ENCODE data around the gene VOPP1. TPM values are rescaled to one million over a fixed set of nuclear protein-coding genes. Genes with fewer than 3 reads are reported as not detected.

VOPP1 gene
- total RNA-seq, 6 experiments from 2014 or later: 103 to 135 (median 122) TPM

GRCh38 chr7:55536619-55537457 lies 35.5 kb downstream of the VOPP1 start:
- H3K36me3 Mint-ChIP-seq (ENCODE audit: low read depth): peaks cover 10% of the 10 kb centered on the region
- no peak overlapping the region for H3K4me3 Mint-ChIP-seq
- no peaks in the 10 kb centered on the region for H3K9me3 Mint-ChIP-seq
- H3K27ac Mint-ChIP-seq: no peak overlapping the region
- 0 out of 2 replicates have a peak, but pooled peaks have one; percentile 15 for TF ChIP-seq CTCF (IDR thresholded peaks at IDR 0.05)
- peaks cover 94% of the 10 kb centered on the region for H3K4me1 Mint-ChIP-seq (ENCODE audit: low read depth)
- DNase-seq: no peak
- H3K27me3 Mint-ChIP-seq (ENCODE audit: insufficient read depth): no peaks in the 10 kb centered on the region

GRCh38 chr7:55535617-55536016 lies 36.7 kb downstream of the VOPP1 start:
- H3K4me3 Mint-ChIP-seq: no peak overlapping the region
- H3K27ac Mint-ChIP-seq: no peak overlapping the region
- no peak for DNase-seq
- no peaks in the 10 kb centered on the region for H3K9me3 Mint-ChIP-seq
- H3K36me3 Mint-ChIP-seq (ENCODE audit: low read depth): peaks cover 13% of the 10 kb centered on the region
- no peaks in the 10 kb centered on the region for H3K27me3 Mint-ChIP-seq (ENCODE audit: insufficient read depth)
- TF ChIP-seq CTCF (IDR thresholded peaks at IDR 0.05): no peak
- H3K4me1 Mint-ChIP-seq (ENCODE audit: low read depth): peaks cover 92% of the 10 kb centered on the region

GRCh38 chr7:55534916-55535590 lies 37.2 kb downstream of the VOPP1 start:
- Mint-ChIP-seq H3K4me1 (ENCODE audit: low read depth) (peaks cover 93% of the 10 kb centered on the region), H3K36me3 (ENCODE audit: low read depth) (peaks cover 9% of the 10 kb centered on the region), H3K27me3 (ENCODE audit: insufficient read depth) (no peaks in the 10 kb centered on the region), H3K4me3 (no peak overlapping the region), H3K9me3 (no peaks in the 10 kb centered on the region), H3K27ac (peak overlapping the region; percentile 50)
- TF ChIP-seq CTCF (IDR thresholded peaks at IDR 0.05): no peak
- no peak for DNase-seq

- no peaks in the 10 kb centered on the region for H3K9me3 Mint-ChIP-seq
- peaks cover 88% of the 10 kb centered on the region for H3K4me1 Mint-ChIP-seq (ENCODE audit: low read depth)
- no peaks in the 10 kb centered on the region for H3K27me3 Mint-ChIP-seq (ENCODE audit: insufficient read depth)
- DNase-seq: peak; percentile 57
- H3K4me3 Mint-ChIP-seq: peak overlapping the region; percentile 57
- H3K36me3 Mint-ChIP-seq (ENCODE audit: low read depth): peaks cover 9% of the 10 kb centered on the region
- no peak for TF ChIP-seq CTCF (IDR thresholded peaks at IDR 0.05)
- peak overlapping the region; percentile 50 for H3K27ac Mint-ChIP-seq
These were observed 37.9 kb downstream of the VOPP1 start for GRCh38 chr7:55534262-55534915.

- DNase-seq: no peak
- Mint-ChIP-seq H3K27ac (peak overlapping the region; percentile 56), H3K36me3 (ENCODE audit: low read depth) (peaks cover 9% of the 10 kb centered on the region), H3K27me3 (ENCODE audit: insufficient read depth) (no peaks in the 10 kb centered on the region), H3K4me1 (ENCODE audit: low read depth) (peaks cover 81% of the 10 kb centered on the region), H3K9me3 (no peaks in the 10 kb centered on the region), H3K4me3 (peak overlapping the region; percentile 57)
- no peak for TF ChIP-seq CTCF (IDR thresholded peaks at IDR 0.05)
These were observed 38.6 kb downstream of the VOPP1 start for GRCh38 chr7:55533729-55534080.

All from HFFc6 (cell line).